ENCODE data around the gene BCDIN3D.

The BCDIN3D gene

DNA sequence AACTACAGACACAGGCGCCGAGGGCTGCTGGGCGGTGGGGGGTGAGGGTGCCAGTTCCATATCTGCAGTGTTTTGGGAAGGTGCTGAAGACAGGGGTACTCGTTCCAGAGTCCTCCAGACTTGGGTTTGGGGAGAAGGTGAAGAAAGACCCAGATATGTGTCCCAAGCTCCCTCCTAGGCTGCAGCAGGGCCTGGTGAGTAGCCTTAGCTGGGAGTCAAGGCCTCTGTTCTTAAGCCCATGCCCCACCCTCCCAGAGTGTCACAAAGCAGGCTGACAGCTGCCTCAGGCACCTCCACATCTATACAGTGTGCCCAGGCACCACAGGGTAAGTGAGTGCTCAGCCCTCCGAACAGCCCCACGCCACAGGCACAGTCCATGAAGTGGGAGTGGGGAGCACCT lies 19.0 kb downstream of the BCDIN3D start:
- no peak for TF ChIP-seq EZH2phosphoT487 (IDR thresholded peaks at IDR 0.05; ENCODE audit: borderline replicate concordance, low read length)
- TF ChIP-seq, protein P1, sequence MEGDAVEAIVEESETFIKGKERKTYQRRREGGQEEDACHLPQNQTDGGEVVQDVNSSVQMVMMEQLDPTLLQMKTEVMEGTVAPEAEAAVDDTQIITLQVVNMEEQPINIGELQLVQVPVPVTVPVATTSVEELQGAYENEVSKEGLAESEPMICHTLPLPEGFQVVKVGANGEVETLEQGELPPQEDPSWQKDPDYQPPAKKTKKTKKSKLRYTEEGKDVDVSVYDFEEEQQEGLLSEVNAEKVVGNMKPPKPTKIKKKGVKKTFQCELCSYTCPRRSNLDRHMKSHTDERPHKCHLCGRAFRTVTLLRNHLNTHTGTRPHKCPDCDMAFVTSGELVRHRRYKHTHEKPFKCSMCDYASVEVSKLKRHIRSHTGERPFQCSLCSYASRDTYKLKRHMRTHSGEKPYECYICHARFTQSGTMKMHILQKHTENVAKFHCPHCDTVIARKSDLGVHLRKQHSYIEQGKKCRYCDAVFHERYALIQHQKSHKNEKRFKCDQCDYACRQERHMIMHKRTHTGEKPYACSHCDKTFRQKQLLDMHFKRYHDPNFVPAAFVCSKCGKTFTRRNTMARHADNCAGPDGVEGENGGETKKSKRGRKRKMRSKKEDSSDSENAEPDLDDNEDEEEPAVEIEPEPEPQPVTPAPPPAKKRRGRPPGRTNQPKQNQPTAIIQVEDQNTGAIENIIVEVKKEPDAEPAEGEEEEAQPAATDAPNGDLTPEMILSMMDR (IDR thresholded peaks at IDR 0.05; ENCODE audit: low read depth, low read length, poor library complexity, severe bottlenecking) = no peak
- Histone ChIP-seq H3F3A (ENCODE audit: control insufficient read depth, insufficient read depth) (peaks cover 6% of the 10 kb centered on the region), H3K4me1 (ENCODE audit: control insufficient read depth, low read length) (peaks cover 45% of the 10 kb centered on the region), H3K79me2 (ENCODE audit: control insufficient read depth, low read length) (peaks cover 49% of the 10 kb centered on the region), H3K27ac (ENCODE audit: low read depth, low read length) (no peak overlapping the region), H3K4me2 (ENCODE audit: low read length) (no peak overlapping the region), H3K9me3 (ENCODE audit: control insufficient read depth, insufficient read depth, low read length) (no peaks in the 10 kb centered on the region), H3K9me2 (replicated peaks; ENCODE audit: control insufficient read depth, low read length) (no peaks in the 10 kb centered on the region), H3K27me3 (ENCODE audit: control insufficient read depth, low read length) (no peaks in the 10 kb centered on the region), H3K4me3 (ENCODE audit: low read length) (no peak overlapping the region), H3K36me3 (ENCODE audit: control insufficient read depth, low read length) (no peaks in the 10 kb centered on the region; the same call in 1 of the 2 replicates), H4K20me1 (ENCODE audit: control insufficient read depth, insufficient read depth, low read depth, low read length) (no peaks in the 10 kb centered on the region)

DNA sequence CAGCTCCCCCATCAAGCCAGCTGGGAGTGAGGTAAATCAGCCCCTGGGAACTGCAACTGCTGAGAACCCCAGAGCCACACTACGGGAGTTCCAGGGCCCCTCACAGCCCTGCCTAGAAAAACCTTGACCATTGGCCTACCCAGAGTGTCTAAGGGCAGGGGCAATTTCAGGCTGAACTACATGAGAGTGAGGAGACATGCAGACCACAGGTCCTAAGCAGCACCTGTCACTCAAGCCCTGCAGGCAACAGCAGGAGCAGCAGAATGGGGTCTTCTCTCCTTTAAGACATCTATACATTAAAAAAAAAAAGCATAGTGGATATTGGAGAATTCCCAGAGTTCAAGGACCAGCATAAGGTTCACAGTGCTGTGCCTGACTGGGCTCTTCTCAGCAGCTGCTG lies 19.6 kb downstream of the BCDIN3D start:
- H3K79me2 ChIP-seq (ENCODE audit: control insufficient read depth, low read length) = peaks cover 45% of the 10 kb centered on the region

DNA sequence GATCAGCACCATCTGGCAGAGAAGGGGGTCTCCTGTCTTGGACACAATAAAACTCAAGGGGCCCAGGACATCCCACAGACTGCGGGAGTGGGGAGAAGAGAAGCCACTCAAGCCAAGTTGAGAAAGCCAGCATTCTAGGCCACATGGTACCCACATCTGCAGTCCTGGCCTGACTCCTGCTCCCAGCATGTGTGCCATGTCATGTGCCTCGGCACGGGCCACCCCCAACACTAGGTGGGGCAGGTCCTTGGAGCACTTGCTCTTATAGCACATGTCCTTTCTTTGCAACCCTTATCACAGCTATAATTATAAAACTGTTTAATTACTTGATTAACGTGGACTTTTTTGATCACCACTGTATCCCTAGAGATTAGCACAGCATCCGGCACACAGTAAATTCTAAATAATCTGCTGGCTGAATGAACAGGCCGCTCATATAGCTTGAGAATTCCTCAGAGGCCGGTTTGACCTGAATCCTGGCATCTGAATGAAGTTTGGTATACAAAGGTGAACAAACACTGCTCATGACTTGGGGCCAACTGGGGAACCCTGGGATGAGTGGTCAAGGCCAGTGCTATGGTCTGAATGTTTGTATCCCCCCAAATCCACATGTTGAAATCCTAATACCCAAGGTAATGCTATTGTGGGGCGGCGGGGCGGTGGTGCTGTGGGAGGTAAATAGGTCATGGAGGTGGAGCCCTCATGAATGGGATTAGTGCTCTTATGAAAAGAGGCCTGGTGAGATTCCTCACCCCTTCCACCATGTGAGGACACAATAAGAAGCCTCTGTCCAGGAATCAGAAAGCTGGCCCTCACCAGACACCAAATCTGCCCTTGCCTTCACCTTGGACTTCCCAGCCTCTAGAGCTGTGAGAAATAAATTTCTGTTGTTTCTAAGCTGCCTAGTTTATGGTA lies 21.3 kb downstream of the BCDIN3D start:
- Histone ChIP-seq H3K27ac (ENCODE audit: low read depth, low read length) (peak overlapping the region; percentile 41), H3K4me2 (ENCODE audit: low read length) (peak overlapping the region; percentile 83), H3K4me3 (ENCODE audit: low read length) (peak overlapping the region; percentile 56), H3K36me3 (ENCODE audit: control insufficient read depth, low read length) (no peaks in the 10 kb centered on the region; the same call in 1 of the 2 replicates), H3K79me2 (ENCODE audit: control insufficient read depth, low read length) (peaks cover 36% of the 10 kb centered on the region), H4K20me1 (ENCODE audit: control insufficient read depth, insufficient read depth, low read depth, low read length) (no peaks in the 10 kb centered on the region), H3K27me3 (ENCODE audit: control insufficient read depth, low read length) (no peaks in the 10 kb centered on the region), H3K9me2 (replicated peaks; ENCODE audit: control insufficient read depth, low read length) (no peaks in the 10 kb centered on the region), H3K4me1 (ENCODE audit: control insufficient read depth, low read length) (peaks cover 32% of the 10 kb centered on the region), H3F3A (ENCODE audit: control insufficient read depth, insufficient read depth) (peaks cover 6% of the 10 kb centered on the region), H3K9me3 (ENCODE audit: control insufficient read depth, insufficient read depth, low read length) (no peaks in the 10 kb centered on the region)
- TF ChIP-seq, protein P1 (IDR thresholded peaks at IDR 0.05; ENCODE audit: low read depth, low read length, poor library complexity, severe bottlenecking) = no peak
- TF ChIP-seq EZH2phosphoT487 (IDR thresholded peaks at IDR 0.05; ENCODE audit: borderline replicate concordance, low read length) = no peak

More for the DNA sequence above, 19.6 kb downstream of the BCDIN3D start:
- H3F3A ChIP-seq (ENCODE audit: control insufficient read depth, insufficient read depth) = peaks cover 6% of the 10 kb centered on the region
- H3K4me3 ChIP-seq (ENCODE audit: low read length) = no peak overlapping the region
- peaks cover 41% of the 10 kb centered on the region for H3K4me1 ChIP-seq (ENCODE audit: control insufficient read depth, low read length)
- TF ChIP-seq, protein P1 (IDR thresholded peaks at IDR 0.05; ENCODE audit: low read depth, low read length, poor library complexity, severe bottlenecking) = no peak
- no peak for TF ChIP-seq EZH2phosphoT487 (IDR thresholded peaks at IDR 0.05; ENCODE audit: borderline replicate concordance, low read length)
- no peaks in the 10 kb centered on the region for H4K20me1 ChIP-seq (ENCODE audit: control insufficient read depth, insufficient read depth, low read depth, low read length)
- no peaks in the 10 kb centered on the region for H3K9me2 ChIP-seq (replicated peaks; ENCODE audit: control insufficient read depth, low read length)
- no peaks in the 10 kb centered on the region; the same call in 1 of the 2 replicates for H3K36me3 ChIP-seq (ENCODE audit: control insufficient read depth, low read length)
- no peaks in the 10 kb centered on the region for H3K27me3 ChIP-seq (ENCODE audit: control insufficient read depth, low read length)
- H3K4me2 ChIP-seq (ENCODE audit: low read length) = no peak overlapping the region
- H3K27ac ChIP-seq (ENCODE audit: low read depth, low read length) = no peak overlapping the region
- no peaks in the 10 kb centered on the region for H3K9me3 ChIP-seq (ENCODE audit: control insufficient read depth, insufficient read depth, low read length)

All from DOHH2 (cell line).